VCaP (cell line): ENCODE measurements around the gene OR2W3.
"Not testable (repeated sequence)": the region's sequence is repeated elsewhere in the genome, so short reads cannot be mapped to it uniquely, and the experiment has no call there.

Experiments
- H3K27ac ChIP-seq: fragments of 450-650 bp; 2 replicates; pipeline ENCODE4 v1.5.1; 2017
- TF ChIP-seq, protein P1 (sequence below): fragments of 450-650 bp; conservative IDR thresholded peaks from 2 replicates; pipeline ENCODE4 v1.5.1; 2017; ENCODE audit warnings: mild to moderate bottlenecking, moderate library complexity

Gene OR2W3

DNA sequence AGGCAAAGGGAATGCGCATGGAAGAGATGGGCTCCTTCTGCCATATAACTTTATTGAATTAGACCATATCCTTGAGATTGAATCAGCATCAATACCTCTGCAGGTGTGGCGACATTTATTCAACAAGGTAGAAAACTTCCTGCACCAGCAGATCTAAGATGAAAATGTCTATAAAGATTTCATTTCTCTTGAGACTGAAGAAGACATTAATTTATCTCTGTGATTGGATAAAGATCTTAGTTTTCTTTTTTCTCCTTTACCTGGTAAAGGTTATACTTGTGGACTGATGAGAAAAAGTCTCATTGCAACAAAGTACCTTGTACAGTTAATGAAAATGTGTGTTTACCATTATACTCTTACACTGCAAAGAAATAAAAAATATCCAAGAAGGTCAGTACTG is 24.6 kb downstream of the OR2W3 start, which contains the start of gene OR2T8:
OR2T8 (plus strand) TSS at position 301 of the 400 bp plus-strand sequence. CDS start 766 bp downstream, outside the sequence.
- TF ChIP-seq, protein P1, sequence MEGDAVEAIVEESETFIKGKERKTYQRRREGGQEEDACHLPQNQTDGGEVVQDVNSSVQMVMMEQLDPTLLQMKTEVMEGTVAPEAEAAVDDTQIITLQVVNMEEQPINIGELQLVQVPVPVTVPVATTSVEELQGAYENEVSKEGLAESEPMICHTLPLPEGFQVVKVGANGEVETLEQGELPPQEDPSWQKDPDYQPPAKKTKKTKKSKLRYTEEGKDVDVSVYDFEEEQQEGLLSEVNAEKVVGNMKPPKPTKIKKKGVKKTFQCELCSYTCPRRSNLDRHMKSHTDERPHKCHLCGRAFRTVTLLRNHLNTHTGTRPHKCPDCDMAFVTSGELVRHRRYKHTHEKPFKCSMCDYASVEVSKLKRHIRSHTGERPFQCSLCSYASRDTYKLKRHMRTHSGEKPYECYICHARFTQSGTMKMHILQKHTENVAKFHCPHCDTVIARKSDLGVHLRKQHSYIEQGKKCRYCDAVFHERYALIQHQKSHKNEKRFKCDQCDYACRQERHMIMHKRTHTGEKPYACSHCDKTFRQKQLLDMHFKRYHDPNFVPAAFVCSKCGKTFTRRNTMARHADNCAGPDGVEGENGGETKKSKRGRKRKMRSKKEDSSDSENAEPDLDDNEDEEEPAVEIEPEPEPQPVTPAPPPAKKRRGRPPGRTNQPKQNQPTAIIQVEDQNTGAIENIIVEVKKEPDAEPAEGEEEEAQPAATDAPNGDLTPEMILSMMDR = no peak
- no peak within 1 kb of the TSS for H3K27ac ChIP-seq

DNA sequence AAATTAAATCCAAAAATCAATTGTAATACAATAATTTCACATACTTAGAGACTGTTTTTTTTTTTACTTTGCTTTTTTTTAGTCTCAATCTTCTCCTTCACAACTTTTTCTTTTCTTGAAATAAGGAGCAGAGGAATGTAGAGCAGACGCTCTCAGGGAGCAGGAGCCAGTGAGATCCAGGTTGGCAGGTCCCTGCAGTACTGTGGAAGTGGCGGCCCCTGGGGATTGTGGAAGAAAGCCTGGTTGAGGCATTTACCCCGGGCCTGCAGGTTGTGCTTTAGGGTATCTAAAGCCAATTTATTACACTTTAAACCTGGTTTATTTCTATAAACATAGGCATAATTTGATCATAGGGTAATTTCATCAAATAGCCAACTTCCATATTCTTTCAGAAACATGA is 28.6 kb downstream of the OR2W3 start:
- TF ChIP-seq, protein P1 = no peak
- H3K27ac ChIP-seq = no peak overlapping the region

DNA sequence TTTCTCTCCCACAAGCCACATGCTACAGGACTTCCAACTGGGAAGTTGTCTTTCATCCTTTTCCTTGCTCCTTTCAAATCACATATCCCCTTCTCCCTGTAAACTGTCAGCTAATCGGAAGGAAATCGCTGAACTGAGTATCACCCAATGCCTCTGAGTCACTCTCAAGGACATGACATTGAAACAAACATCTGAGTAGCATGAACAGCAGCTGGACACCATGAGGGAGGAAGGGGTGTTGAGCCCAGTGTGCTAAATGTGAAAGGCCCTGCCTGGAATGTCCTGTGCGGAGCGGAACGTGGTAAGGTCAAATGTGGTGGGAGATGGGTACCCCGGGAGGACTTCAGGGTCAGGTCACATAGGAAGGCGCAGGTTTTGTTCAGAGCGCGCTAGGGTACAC is 29.5 kb downstream of the OR2W3 start, which contains the start of gene OR2AJ1:
OR2AJ1 (plus strand) TSS at position 22 of the 400 bp plus-strand sequence. CDS start 8,880 bp downstream, outside the sequence.
- TF ChIP-seq, protein P1 = no peak
- no peak within 1 kb of the TSS for H3K27ac ChIP-seq

DNA sequence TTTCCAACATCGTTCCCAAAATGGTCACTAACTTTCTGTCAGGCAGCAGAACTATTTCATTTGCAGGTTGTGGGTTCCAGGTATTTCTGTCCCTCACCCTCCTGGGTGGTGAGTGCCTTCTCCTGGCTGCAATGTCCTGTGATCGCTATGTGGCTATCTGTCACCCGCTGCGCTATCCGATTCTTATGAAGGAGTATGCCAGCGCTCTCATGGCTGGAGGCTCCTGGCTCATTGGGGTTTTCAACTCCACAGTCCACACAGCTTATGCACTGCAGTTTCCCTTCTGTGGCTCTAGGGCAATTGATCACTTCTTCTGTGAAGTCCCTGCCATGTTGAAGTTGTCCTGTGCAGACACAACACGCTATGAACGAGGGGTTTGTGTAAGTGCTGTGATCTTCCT is 38.6 kb downstream of the OR2W3 start:
- TF ChIP-seq, protein P1 = no peak
- H3K27ac ChIP-seq = no peak overlapping the region

DNA sequence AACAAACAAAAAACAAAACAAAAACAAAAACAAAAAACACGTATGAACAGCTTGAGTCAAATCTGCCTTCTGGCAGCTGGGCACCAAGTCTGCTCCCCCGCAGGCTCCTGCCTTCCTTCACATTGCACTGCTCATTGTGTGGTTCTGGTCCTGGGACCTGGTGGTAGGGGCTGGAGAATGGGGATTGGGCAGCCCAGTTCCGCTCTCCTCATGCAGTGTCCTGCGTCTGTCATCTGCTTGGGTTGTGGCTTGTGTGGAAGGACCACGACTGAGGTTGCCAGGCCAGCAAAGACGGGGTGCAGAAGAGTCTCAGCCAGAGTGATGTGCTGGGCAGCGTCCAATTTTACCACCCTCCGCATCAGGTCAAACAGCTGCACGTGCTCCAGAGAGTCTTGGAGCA is 40.4 kb downstream of the OR2W3 start:
- TF ChIP-seq, protein P1 = no peak
- H3K27ac ChIP-seq = no peak overlapping the region

DNA sequence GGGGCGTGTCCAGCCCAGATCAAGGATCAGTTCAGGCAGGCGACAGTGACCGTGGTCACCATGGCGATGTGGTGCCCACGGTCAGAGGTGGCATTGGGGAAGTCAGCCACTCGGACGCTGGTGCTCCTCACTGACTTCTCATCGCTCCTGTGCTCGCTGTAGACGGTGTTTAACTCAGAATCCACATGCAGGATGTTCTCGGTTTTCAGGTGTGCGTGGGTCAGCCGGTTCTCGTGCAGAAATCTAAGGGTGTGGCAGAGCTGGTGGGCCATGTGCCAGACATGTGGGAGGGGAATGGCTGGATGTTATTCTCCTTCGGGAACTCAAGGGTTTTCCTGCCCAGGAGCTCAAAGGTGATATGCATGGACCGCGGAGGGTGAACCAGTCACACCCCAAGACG is 41.0 kb downstream of the OR2W3 start:
- no peak overlapping the region for H3K27ac ChIP-seq
- TF ChIP-seq, protein P1 = no peak

DNA sequence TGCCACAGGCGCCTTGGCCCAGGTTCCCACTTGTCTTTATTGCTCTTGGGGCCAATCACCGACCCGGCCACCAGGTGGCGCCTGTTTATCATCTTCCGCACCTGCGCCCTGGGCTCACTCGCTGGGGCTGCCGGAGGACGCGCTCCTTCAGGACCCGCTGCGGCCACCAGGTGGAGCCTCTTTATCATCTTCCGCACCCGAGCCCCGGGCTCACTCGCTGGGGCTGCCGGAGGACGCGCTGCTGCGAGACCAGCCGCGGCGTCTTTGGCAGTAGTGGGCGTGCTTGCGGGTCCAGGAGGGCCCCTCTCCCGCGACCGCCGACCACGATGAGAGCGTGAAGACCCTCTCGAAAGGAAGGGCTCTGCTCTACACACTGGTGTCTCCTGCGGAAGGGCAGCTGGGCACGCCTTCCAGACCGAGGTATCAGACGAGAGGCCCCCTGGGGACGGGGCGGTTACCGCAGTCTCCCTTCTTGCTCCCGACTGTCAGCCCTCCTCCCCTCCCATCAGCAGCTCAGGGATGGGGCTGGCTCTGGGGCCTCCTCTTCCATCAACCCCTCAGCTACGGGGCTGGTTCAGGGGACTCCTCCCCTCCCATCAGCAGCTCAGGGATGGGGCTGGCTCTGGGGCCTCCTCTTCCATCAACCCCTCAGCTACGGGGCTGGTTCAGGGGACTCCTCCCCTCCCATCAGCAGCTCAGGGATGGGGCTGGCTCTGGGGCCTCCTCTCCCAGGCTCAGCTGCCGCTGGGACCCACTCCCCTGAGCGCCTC is 41.8 kb downstream of the OR2W3 start:
- not testable (repeated sequence) for H3K27ac ChIP-seq
- TF ChIP-seq, protein P1 = peak; percentile 69
